ENCODE results near the gene GRID1.
A peak's percentile ranks its signal among the peaks of the same experiment; 100 is the strongest.

Gene GRID1

GRCh38 chr10:85655411-85655810 lies 711.2 kb downstream of the GRID1 start:
- DNase-seq = no peak

- DNase-seq = no peak
These were observed 715.1 kb downstream of the GRID1 start for GRCh38 chr10:85651497-85651882.

GRCh38 chr10:85650791-85651496 lies 715.7 kb downstream of the GRID1 start:
- DNase-seq = no peak

GRCh38 chr10:85649461-85649860 lies 717.1 kb downstream of the GRID1 start:
- DNase-seq = no peak

- no peak for DNase-seq
These were observed 718.3 kb downstream of the GRID1 start for GRCh38 chr10:85648279-85648754.

GRCh38 chr10:85647741-85648140 lies 718.9 kb downstream of the GRID1 start:
- DNase-seq = no peak

- DNase-seq = no peak
These were observed 720.5 kb downstream of the GRID1 start for GRCh38 chr10:85645926-85646711.

- DNase-seq = no peak
These were observed 721.5 kb downstream of the GRID1 start for GRCh38 chr10:85645053-85645452.

GRCh38 chr10:85643845-85644525 lies 722.6 kb downstream of the GRID1 start:
- DNase-seq = no peak

- DNase-seq = no peak
These were observed 723.3 kb downstream of the GRID1 start for GRCh38 chr10:85643171-85643844.

- no peak for DNase-seq
These were observed 724.0 kb downstream of the GRID1 start for GRCh38 chr10:85642421-85643170.

- DNase-seq = no peak
These were observed 724.5 kb downstream of the GRID1 start for GRCh38 chr10:85642082-85642420.

- no peak for DNase-seq
These were observed 725.1 kb downstream of the GRID1 start for GRCh38 chr10:85641479-85642009.

GRCh38 chr10:85638797-85639196 lies 727.8 kb downstream of the GRID1 start:
- no peak for DNase-seq

GRCh38 chr10:85635650-85636049 lies 730.9 kb downstream of the GRID1 start:
- no peak for DNase-seq

GRCh38 chr10:85624511-85624910 lies 742.1 kb downstream of the GRID1 start:
- peak; percentile 36 for DNase-seq

GRCh38 chr10:85623758-85624157 lies 742.8 kb downstream of the GRID1 start:
- no peak for DNase-seq

GRCh38 chr10:85623342-85623741 lies 743.3 kb downstream of the GRID1 start:
- DNase-seq = no peak

GRCh38 chr10:85622425-85622824 lies 744.2 kb downstream of the GRID1 start:
- no peak for DNase-seq

- no peak for DNase-seq
These were observed 745.0 kb downstream of the GRID1 start for GRCh38 chr10:85621562-85621961.

GRCh38 chr10:85620807-85621206 lies 745.8 kb downstream of the GRID1 start:
- no peak for DNase-seq

GRCh38 chr10:85619832-85620231 lies 746.8 kb downstream of the GRID1 start:
- DNase-seq = no peak
